ENCODE results near the gene EIF4ENIF1. TPM values are rescaled to one million over a fixed set of nuclear protein-coding genes. Genes with fewer than 3 reads are reported as not detected.

The EIF4ENIF1 gene
- total RNA-seq, 2 experiments from 2014 or later = 50.3 to 50.5 TPM

DNA sequence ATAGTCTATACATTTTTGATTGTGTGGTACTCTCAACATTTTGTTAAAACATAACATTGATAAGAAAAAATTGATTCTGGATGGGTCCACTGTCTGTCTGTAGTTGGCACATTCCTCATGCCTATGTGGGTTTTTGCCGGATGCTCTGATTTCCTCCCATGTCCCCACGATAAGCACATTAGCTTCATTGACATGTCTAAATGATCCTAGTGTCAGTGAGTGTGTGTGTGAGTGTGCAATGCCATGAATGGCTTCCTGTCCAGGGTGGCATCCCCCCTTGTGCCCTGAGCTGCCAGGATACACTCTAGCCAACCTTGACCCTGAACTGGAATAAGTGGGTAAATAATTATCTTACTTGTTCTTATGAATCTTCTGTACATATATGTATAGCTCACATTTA is 12.1 kb upstream of the EIF4ENIF1 start:
- peaks cover 65% of the 10 kb centered on the region for H3K36me3 Mint-ChIP-seq (ENCODE audit: low read depth)
- no peaks in the 10 kb centered on the region for H3K27me3 Mint-ChIP-seq
- TF ChIP-seq, protein P1, sequence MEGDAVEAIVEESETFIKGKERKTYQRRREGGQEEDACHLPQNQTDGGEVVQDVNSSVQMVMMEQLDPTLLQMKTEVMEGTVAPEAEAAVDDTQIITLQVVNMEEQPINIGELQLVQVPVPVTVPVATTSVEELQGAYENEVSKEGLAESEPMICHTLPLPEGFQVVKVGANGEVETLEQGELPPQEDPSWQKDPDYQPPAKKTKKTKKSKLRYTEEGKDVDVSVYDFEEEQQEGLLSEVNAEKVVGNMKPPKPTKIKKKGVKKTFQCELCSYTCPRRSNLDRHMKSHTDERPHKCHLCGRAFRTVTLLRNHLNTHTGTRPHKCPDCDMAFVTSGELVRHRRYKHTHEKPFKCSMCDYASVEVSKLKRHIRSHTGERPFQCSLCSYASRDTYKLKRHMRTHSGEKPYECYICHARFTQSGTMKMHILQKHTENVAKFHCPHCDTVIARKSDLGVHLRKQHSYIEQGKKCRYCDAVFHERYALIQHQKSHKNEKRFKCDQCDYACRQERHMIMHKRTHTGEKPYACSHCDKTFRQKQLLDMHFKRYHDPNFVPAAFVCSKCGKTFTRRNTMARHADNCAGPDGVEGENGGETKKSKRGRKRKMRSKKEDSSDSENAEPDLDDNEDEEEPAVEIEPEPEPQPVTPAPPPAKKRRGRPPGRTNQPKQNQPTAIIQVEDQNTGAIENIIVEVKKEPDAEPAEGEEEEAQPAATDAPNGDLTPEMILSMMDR (IDR thresholded peaks at IDR 0.05) = no peak
- H3K27ac Mint-ChIP-seq = peak overlapping the region; percentile 50
- intact Hi-C loops (cut with micrococcal nuclease) = no loop called here
- CTCF ChIA-PET = no interaction called here
- H3K9me3 Mint-ChIP-seq = peaks cover 1% of the 10 kb centered on the region
- DNase-seq (no peak), ATAC-seq (no peak)
- POLR2A ChIA-PET = no interaction called here
- H3K4me1 Mint-ChIP-seq (ENCODE audit: low read depth) = peaks cover 69% of the 10 kb centered on the region
- H3K4me3 Mint-ChIP-seq = peak overlapping the region; percentile 16

DNA sequence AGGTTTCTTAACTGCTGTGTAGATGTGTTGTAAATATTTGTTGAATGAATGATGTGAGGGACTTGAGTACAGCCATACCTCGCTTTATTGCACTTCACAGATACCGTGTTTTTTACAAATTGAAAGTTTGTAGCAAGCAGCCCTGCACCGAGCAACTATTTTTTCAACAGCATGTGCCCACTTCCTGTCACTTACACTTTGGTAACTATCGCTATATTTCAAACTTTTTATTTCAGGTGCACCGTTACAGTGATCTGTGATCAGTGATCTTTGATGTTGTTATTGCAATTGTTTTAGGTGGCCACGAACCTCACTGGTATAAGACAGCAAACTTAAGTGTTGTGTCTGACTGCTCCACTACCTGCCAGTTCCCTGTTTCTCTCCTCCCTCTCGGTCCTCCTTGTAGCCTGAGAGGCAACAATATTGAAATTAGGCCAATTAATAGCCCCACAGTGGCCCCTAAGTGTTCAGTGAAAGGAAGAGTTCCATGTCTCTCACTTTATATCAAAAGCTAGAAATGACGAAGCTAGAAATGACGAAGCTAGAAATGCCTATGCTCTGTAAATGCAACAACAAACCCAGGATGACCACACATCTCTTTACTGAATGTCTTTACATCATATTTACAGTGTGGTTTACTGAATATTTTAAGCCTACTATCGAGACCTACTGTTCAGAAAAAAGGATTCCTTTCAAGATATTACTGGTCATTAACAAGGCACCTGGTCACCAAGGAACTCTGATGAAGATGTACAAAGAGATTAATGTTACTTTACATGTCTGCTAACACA is 7.7 kb upstream of the EIF4ENIF1 start:
- TF ChIP-seq, protein P1 (IDR thresholded peaks at IDR 0.05) = no peak
- H3K36me3 Mint-ChIP-seq (ENCODE audit: low read depth) = peaks cover 43% of the 10 kb centered on the region
- ATAC-seq (no peak), DNase-seq (no peak)
- H3K4me3 Mint-ChIP-seq = peak overlapping the region; percentile 96
- H3K27ac Mint-ChIP-seq = peak overlapping the region; percentile 90
- H3K4me1 Mint-ChIP-seq (ENCODE audit: low read depth) = peaks cover 47% of the 10 kb centered on the region
- POLR2A ChIA-PET = interaction anchor here (1.0 kb wide), 1 partner anchor 9 kb away, joined by 3 read pairs; no protein-coding TSS in a partner anchor
- CTCF ChIA-PET = interaction anchor here (0.7 kb wide), 1 partner anchor 41 kb away, joined by 3 read pairs; no protein-coding TSS in a partner anchor
- H3K9me3 Mint-ChIP-seq = no peaks in the 10 kb centered on the region
- no peaks in the 10 kb centered on the region for H3K27me3 Mint-ChIP-seq
- intact Hi-C loops (cut with micrococcal nuclease) = loop anchor here (5.0 kb wide), 1 partner anchor 40 kb away; no protein-coding TSS in a partner anchor

DNA sequence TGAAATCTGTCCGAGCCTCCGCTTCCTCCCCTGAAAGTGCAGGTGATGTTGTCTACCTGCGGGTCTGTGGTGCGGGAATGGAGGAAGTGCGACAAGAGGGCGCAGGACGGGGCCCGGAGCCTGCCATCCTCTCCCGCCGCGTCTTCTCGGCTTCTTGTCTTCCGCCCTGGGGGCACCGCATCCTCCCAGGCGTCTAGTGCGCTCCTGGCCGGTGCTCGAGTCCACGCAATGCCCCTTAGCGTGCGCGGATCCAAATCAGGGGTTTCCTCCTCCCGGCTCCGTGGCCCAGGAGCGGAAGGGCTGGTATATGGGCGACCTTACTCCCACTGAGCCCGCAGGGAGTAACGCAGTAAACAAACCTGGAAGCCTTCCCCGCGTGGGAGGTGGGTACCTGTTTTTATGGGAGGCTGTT is 7.1 kb upstream of the EIF4ENIF1 start:
- DNase-seq (peak; percentile 57), ATAC-seq (peak; percentile 28)
- no peaks in the 10 kb centered on the region for H3K9me3 Mint-ChIP-seq
- CTCF ChIA-PET = no interaction called here
- POLR2A ChIA-PET = no interaction called here
- intact Hi-C loops (cut with micrococcal nuclease) = loop anchor here (5.0 kb wide), 1 partner anchor 41 kb away; no protein-coding TSS in a partner anchor
- H3K36me3 Mint-ChIP-seq (ENCODE audit: low read depth) = peaks cover 41% of the 10 kb centered on the region
- peak overlapping the region; percentile 96 for H3K4me3 Mint-ChIP-seq
- no peaks in the 10 kb centered on the region for H3K27me3 Mint-ChIP-seq
- TF ChIP-seq, protein P1 (IDR thresholded peaks at IDR 0.05) = no peak
- peak overlapping the region; percentile 90 for H3K27ac Mint-ChIP-seq
- H3K4me1 Mint-ChIP-seq (ENCODE audit: low read depth) = peaks cover 47% of the 10 kb centered on the region

DNA sequence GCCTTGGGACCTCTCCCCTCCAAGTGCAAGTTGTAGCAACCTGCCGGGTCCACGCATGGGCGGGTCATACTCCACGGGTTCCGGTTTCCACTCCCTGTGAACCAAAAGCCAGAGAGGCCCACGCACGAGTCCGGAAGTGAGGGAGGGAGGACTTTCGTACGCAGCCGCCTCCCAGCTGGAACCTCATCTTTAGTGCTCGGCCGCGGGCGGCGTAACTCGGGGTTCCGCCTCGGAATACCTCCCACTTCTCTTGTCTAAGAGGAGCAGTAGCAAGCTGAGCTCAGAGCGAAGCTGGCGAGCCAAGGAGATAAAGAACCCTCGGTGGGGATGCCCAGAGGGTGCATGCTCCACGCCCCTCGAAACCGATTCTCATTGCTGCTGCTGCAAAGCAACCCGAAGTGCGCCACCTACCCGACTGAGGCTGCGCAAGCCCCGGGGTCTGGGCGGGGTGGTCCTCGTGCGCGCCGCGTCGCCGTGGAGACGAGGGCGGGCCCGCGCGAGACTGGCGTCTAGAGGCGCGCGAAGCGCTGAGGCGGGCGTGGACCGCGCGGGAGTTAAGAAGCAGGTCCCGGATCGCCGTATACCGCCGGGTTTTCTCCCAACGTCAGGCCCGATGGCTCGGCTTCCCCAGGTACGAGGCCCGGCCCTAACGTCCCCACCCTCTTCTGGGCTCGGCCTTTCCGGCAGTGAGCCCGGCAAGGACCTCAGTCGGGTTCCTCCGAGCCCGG is 6.5 kb upstream of the EIF4ENIF1 start, which contains the start of gene SFI1:
SFI1 (plus strand) TSS at position 530 of the 728 bp plus-strand sequence. CDS start 11,749 bp downstream, outside the sequence.
- POLR2A ChIA-PET = interaction anchor here (0.7 kb wide), 1 partner anchor 33 kb away, joined by 3 read pairs; no protein-coding TSS in a partner anchor
- Mint-ChIP-seq H3K4me1 (ENCODE audit: low read depth) (peaks cover 47% of the 10 kb centered on the region), H3K27me3 (no peaks in the 10 kb centered on the region), H3K27ac (peak within 1 kb of the TSS; percentile 90), H3K4me3 (peak within 1 kb of the TSS; percentile 96), H3K36me3 (ENCODE audit: low read depth) (peaks cover 37% of the 10 kb centered on the region), H3K9me3 (no peaks in the 10 kb centered on the region)
- ATAC-seq (peak; percentile 88), DNase-seq (peak; percentile 97)
- CTCF ChIA-PET = interaction anchor here (1.0 kb wide), 1 partner anchor 28 kb away, joined by 3 read pairs; no protein-coding TSS in a partner anchor
- TF ChIP-seq, protein P1 (IDR thresholded peaks at IDR 0.05) = peak; percentile 24
- intact Hi-C loops (cut with micrococcal nuclease) = loop anchor here (5.0 kb wide), 1 partner anchor 41 kb away; no protein-coding TSS in a partner anchor

Data from activated CD8-positive, alpha-beta T cell treated with anti-CD3 and anti-CD28 coated beads for 36 hours (primary cell).